Medulla oblongata (tissue), 1 donor: Measurements from ENCODE around the gene HIVEP3.
A peak's percentile ranks its signal among the peaks of the same experiment; 100 is the strongest.

Source experiments
- DNase-seq: peaks from one replicate; pipeline ENCODE4 v3.0.0-alpha.2; 2015; ENCODE audit errors: extremely low spot score

The HIVEP3 gene

DNA sequence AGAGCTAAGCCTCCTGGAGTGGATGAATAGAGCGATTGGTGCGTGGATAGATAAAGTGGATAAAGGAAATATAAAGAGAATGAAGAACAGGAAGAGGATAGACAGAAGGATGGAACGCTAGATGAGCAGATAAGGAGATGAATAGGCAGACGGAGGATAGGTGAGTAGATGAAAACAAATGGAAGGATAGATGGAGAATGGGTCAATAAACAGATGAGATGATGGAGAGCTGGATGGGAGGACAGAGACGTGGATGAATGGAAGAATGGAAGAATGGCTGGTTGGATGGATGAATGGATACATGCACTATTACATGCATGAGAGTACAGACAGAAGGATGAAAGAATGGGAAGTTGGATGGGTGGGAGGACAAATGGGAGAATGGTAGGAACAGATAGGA, 399.1 kb downstream of the HIVEP3 start:
- DNase-seq, result no peak

- DNase-seq, result no peak
Measured at GRCh38 chr1:41518471-41518870, 400.3 kb downstream of the HIVEP3 start.

GRCh38 chr1:41517062-41517438, 401.7 kb downstream of the HIVEP3 start:
- no peak for DNase-seq

DNA sequence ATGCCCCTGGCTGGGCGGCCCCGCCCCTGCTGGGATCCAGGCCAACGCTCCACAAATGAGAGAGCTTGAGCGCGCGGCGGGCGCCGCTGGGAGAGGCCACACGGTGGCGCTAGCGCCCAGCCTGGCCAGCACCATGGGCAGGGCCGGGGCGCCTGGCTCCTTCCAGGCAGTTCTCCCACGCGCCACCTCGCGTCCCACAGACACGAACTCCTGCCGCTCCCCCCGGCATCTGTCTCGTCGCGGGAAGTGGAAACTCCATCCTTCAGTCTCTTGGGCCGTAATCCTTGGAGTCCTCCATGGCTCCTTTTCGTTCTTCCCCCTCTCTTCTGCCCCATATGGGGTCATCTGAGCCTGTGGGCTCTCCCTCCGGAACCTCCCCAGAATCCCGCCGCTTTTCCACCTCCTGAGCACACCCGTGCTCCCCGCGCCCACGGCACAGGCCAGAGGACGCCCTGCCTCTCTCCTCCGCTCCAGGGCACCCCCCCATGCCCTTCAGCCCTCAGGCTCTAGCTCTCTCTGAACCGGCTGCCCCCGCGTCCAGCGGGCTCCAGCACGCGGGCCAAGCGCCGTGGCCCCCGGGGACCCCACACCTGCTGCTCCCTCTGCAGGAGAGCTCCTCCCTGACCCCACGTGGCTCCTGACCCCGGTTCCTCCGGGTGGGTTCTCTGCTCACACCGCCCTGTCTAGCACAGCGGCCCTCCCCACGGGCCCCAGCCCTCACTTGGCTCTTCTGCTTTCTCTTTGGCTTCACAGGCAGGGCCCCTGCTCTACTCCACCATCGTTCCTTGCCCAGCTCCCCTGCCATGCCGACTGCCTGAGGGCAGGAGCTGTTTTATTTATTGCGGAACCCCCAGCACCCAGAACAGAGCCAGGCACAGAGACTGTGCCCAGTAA, 402.3 kb downstream of the HIVEP3 start:
- DNase-seq, result peak; percentile 95

GRCh38 chr1:41515778-41516167, 402.9 kb downstream of the HIVEP3 start:
- DNase-seq, result peak; percentile 15

DNA sequence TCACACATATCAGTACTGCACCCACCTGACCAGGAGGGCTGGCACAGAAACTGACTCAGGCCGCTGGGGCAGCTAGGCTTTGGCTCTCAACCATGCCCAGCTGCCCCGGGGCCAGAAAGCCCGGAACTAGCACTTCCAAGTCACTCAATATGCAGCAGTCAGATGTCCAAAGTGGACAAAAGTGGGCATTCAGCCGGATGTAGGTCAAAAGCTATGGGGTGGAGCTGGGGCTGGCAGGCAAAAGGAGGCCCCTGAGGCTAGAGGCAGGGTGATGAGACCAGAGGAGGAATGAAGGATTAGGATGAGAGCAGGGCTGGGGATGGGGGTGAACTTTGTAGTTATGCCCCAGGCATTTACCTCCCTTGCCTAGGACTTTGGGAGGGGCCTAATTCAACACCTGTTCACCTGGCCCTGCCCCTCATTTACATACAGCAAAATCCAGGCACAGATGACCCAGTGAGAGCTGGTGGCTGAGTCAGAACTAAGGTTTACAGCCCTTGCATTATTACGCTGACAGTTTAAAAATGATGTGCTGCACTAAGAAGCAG, 403.5 kb downstream of the HIVEP3 start:
- peak; percentile 92 for DNase-seq

DNA sequence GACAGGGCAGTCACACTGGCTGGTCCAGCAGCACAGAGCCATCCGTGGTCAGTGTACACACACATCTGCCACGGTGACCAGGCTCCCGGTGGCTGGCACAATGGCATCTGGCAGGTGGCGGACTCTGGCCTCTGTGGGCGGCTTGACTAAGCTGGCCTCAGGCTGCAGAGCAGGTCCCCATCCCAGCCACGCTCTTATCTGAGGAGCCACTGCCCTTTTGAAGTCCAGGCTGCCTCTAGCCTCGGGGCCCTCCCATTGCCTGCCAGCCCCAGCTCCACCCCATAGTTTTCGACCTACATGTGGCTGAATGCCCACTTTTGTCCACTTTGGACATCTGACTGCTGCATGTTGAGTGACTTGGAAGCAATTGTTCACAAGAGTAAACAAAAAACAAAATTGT, 404.3 kb downstream of the HIVEP3 start:
- no peak for DNase-seq

- DNase-seq, result no peak
Measured at GRCh38 chr1:41513383-41513735, 405.4 kb downstream of the HIVEP3 start.

DNA sequence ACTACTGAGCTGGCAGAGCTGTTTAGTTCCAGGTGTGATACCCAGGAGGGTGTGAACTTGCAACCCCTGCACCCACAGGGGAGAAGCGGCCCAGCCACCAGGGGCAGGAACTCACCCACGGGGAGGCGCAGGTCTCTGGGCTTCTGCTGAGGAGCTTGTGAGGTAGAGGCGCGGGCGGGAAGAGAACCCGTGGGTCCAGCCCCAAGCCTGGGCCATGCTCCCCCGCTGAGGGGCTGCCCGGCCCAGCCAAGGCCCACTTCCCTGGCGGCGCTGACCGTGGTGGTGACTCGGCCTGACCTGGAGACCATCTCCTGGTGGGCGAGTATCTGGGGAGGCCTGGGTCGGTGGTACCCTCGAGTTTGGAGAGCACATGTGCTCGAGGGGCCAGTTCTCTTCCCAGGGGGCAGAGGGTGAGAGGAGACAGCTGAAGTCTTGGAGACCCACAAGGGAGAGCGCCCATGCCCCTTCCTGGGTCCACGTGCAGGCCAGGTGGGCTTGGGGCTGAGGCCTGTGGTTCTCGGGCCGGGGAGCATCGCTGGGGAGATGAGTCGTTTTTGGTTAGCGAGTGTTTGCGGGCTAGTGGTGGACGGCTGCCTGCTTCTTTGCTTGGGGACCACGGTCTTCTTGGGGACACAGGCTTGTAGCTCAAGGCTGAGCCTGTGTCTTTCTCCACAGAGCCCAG, 405.9 kb downstream of the HIVEP3 start:
- DNase-seq, result no peak

DNA sequence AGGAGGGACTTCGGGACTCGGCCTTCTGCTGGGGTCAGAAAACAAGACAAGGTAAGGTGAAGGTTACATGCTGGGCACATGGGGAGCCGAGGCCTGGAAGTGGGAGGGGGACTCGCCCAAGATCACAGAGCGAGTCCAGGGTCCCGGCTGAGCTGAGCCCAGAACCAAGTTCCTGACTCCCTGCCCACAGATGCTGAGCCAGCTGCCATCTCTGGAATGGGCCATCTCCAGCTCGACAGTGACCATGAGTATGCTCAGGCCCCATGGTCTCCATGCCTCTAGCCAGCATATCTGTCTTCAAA, 407.5 kb downstream of the HIVEP3 start:
- no peak for DNase-seq

GRCh38 chr1:41510531-41511238, 408.0 kb downstream of the HIVEP3 start:
- DNase-seq, result no peak

DNA sequence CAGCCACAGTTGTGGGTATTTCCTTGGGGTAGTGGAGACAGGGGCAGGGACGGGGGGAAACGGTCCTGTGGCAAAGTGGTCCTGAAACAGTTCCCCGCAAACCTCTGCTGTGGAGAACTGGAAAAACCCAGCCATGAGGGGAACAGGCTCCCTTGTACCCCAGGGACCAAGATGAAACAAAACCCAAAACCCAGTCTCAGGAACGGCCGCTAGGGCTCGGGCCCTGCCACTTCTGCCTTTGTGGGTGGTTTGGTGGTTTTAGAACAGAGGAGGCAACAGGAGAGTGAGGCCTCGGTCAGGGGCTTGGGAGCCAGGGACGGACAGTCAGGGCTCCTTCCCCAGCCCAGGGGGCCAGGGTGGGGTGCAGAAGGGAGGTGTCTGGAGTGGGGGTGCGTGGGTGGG, 409.5 kb downstream of the HIVEP3 start:
- no peak for DNase-seq

GRCh38 chr1:41508290-41508689, 410.4 kb downstream of the HIVEP3 start:
- DNase-seq, result no peak

GRCh38 chr1:41507836-41508235, 410.9 kb downstream of the HIVEP3 start:
- no peak for DNase-seq

GRCh38 chr1:41507110-41507720, 411.5 kb downstream of the HIVEP3 start:
- DNase-seq, result no peak

DNA sequence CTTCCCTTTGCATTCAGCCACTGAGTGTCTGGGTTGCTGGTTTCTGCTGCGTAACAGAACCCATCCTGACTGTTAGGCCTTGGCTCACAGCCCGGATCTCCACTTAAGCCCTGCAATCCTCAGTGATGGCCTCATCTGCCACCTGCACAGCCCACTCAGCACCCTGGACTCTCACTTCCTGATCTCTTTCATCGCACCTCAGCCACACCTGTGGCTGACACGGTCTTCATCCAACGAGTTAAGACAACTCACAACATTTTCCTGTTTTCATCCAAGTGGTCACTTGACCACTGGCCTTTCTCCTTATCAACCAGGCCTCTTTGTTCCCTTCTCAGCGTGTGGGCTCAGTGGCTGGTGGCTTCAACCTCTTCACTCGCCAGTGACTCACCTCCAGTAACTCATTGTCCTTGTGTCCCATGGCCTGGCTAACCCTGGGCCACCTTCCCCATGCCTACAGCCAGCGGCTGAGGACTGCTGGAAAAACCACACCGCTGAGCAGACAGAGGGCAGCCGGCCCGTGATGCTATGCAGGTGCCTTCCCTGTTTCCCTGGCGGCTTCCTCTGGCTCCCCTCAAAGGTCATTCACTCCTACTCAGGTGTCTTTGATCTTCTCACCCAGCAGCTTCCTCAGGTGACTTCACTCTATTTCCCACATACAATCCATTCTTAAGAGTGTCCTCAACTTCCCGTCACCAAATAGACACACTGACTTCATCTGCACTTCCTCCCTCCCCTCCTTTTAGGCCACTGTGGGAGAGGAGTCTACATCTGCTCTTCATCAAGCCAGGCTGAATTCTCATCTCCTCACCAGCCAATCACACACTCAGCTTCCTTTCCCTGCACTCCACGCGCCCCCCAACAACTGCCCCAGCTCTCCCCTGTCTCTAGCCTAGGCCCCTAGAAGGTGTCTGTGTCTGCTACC, 414.3 kb downstream of the HIVEP3 start:
- no peak for DNase-seq

- no peak for DNase-seq
Measured at GRCh38 chr1:41503538-41504113, 415.1 kb downstream of the HIVEP3 start.

DNA sequence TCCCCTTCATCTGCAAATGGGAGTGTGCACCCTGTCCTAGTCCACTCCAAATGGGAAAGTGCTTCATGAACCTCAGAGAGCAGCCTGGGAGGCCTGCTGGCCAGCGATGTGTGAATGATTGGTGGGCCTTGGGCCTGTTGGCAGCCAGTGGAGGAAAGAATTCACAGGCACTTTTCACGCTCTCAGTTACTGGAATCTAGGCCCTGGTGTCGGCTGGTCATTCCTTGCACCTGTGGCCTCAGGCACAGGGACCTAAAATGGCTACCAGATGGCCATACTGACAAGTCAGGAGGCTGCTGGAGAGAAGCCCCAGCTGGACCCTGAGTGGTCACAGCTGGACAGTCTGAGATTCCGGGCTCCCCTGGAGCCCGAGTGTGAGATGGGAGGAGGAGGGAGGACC, 415.8 kb downstream of the HIVEP3 start:
- no peak for DNase-seq

GRCh38 chr1:41501581-41501980, 417.1 kb downstream of the HIVEP3 start:
- no peak for DNase-seq

GRCh38 chr1:41500781-41501518, 417.8 kb downstream of the HIVEP3 start:
- DNase-seq, result no peak
